Sigmoid colon (tissue), 7 donors: Measurements from ENCODE around the gene ZNF511. TPM values are rescaled to one million over a fixed set of nuclear protein-coding genes. Genes with fewer than 3 reads are reported as not detected.

Source experiments
- DNase-seq: peaks from one replicate; pipeline ENCODE4 v3.0.0-alpha.2; 2019
- H3K27ac ChIP-seq, 4 donors: fragments of 200-600 bp; sonication (generic); one replicate each; pipeline ENCODE4 v1.5.1; 2016 to 2019; ENCODE audit warnings: mild to moderate bottlenecking in 1 of 4
- H3K27me3 ChIP-seq, 3 donors: fragments of 200-600 bp; sonication (generic); one replicate each; pipeline ENCODE4 v1.5.1; 2019; ENCODE audit warnings: mild to moderate bottlenecking in 1 of 3
- H3K36me3 ChIP-seq, 4 donors: fragments of 200-600 bp; sonication (generic); one replicate each; pipeline ENCODE4 v1.5.1; 2016 to 2019
- H3K4me1 ChIP-seq, 4 donors: fragments of 200-600 bp; sonication (generic); one replicate each; pipeline ENCODE4 v1.5.1; 2017 to 2019
- H3K4me3 ChIP-seq, 4 donors: fragments of 200-600 bp; sonication (generic); one replicate each; pipeline ENCODE4 v1.5.1; 2017 to 2019; ENCODE audit warnings: mild to moderate bottlenecking in 2 of 4, moderate library complexity in 1 of 4
- H3K9me3 ChIP-seq, 4 donors: fragments of 200-600 bp in 3 of 4; sonication (generic) in 3 of 4; one replicate each; pipeline versions ENCODE4 v1.5.1 to v1.6.1; 2013 to 2019
- EP300 ChIP-seq, 4 donors: sonication (generic); formaldehyde crosslinking; IDR thresholded peaks; one replicate each; pipeline ENCODE4 v1.6.1; 2017; ENCODE audit warnings: antibody characterized with exemption in 4 of 4
- POLR2A ChIP-seq, 2 donors: fragments of 450-650 bp; IDR thresholded peaks; one replicate each; pipeline ENCODE4 v1.6.1; 2016; ENCODE audit warnings: antibody characterized with exemption in 2 of 2, mild to moderate bottlenecking in 2 of 2, moderate library complexity in 2 of 2
- POLR2AphosphoS5 ChIP-seq, 4 donors: sonication (generic); formaldehyde crosslinking; IDR thresholded peaks; one replicate each; pipeline ENCODE4 v1.6.1; 2017; ENCODE audit warnings: antibody characterized with exemption in 4 of 4
- WGBS, 2 donors: extraction: QIAGEN DNeasy Blood & Tissue Kit; methylation state at CpG; one replicate each; pipeline ENCODE4 v1.1.7; 2013; 5-methylcytosine and 5-hydroxymethylcytosine counted together
- intact Hi-C: fragments of 100-400 bp; cut with DNase I; formaldehyde crosslinking; loops from one replicate; pipeline ENCODE4 v1.15.1; 2023
- polyA plus RNA-seq, 3 donors: library from polyadenylated mRNA; stranded (reverse); fragments of 200-250 nt; gene quantifications; one replicate each; pipeline ENCODE4 v1.2.3, GENCODE V29; 2013
- total RNA-seq, 4 donors: library from RNA; depleted of rRNA; stranded (reverse); fragments of >200 nt; gene quantifications; one replicate each; pipeline ENCODE4 v1.1.0, GENCODE V29; 2016
- TF ChIP-seq, protein P1 (sequence below), 4 experiments: fragments of 450-650 bp in 3 of 4; fragments of 200-600 bp in 1 of 4; IDR thresholded peaks; one replicate each; pipeline ENCODE4 v1.5.1; 2016 to 2019; ENCODE audit warnings: antibody characterized with exemption in 4 of 4, mild to moderate bottlenecking in 3 of 4, moderate library complexity in 2 of 4
- donor health status: healthy with polysubstance abuse.
- donor health status: Bipolar disorder and iron deficiency.
- donor health status: healthy.

ZNF511 gene
- total and polyA plus RNA-seq, 7 donors = 34.7 to 55.6 (median 47.4) TPM

DNA sequence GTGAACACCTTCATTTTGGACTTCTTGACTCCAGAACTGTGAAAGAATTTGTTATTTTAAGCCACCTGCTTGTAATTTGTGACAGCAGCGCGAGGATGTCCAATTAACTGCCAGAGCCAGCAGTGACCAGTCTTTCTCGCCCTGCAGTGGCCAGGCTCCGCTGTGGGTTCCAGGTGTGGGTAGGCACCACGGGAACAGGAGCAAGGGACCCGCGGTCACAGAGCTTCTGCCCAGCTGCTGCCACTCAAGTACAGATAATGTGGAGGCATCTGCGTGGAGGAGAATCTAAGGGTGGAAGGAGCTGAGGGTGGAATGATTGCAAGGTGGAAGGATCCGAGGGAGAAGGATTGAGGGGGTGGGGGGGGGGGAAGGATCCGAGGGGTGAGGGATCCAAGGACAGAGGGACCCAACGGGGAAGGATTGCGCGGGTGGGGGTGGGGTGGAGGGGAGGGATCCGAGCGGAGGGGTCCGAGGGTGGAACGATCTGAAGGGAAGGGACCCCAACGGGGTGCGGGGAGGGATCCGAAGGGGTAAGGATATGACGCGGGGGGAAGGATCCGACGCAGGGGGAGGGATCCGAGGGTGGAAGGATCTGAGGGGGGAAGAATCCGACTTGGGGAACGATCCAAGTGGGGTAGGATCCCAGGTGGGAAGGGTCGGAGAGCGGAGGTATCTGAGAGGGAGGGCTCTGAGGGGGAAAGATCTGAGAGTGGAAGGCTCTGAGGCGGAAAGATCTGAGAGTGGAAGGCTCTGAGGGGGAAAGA, 24.4 kb downstream of the ZNF511 start:
- H3K9me3 ChIP-seq = no peaks in the 10 kb centered on the region
- DNase-seq = peak; percentile 30
- TF ChIP-seq POLR2A (IDR thresholded peaks at IDR 0.05) = no peak
- TF ChIP-seq, protein P1, sequence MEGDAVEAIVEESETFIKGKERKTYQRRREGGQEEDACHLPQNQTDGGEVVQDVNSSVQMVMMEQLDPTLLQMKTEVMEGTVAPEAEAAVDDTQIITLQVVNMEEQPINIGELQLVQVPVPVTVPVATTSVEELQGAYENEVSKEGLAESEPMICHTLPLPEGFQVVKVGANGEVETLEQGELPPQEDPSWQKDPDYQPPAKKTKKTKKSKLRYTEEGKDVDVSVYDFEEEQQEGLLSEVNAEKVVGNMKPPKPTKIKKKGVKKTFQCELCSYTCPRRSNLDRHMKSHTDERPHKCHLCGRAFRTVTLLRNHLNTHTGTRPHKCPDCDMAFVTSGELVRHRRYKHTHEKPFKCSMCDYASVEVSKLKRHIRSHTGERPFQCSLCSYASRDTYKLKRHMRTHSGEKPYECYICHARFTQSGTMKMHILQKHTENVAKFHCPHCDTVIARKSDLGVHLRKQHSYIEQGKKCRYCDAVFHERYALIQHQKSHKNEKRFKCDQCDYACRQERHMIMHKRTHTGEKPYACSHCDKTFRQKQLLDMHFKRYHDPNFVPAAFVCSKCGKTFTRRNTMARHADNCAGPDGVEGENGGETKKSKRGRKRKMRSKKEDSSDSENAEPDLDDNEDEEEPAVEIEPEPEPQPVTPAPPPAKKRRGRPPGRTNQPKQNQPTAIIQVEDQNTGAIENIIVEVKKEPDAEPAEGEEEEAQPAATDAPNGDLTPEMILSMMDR (IDR thresholded peaks at IDR 0.05) = no peak
- no peak for TF ChIP-seq EP300 (IDR thresholded peaks at IDR 0.05)
- no peak for TF ChIP-seq POLR2AphosphoS5 (IDR thresholded peaks at IDR 0.05)

DNA sequence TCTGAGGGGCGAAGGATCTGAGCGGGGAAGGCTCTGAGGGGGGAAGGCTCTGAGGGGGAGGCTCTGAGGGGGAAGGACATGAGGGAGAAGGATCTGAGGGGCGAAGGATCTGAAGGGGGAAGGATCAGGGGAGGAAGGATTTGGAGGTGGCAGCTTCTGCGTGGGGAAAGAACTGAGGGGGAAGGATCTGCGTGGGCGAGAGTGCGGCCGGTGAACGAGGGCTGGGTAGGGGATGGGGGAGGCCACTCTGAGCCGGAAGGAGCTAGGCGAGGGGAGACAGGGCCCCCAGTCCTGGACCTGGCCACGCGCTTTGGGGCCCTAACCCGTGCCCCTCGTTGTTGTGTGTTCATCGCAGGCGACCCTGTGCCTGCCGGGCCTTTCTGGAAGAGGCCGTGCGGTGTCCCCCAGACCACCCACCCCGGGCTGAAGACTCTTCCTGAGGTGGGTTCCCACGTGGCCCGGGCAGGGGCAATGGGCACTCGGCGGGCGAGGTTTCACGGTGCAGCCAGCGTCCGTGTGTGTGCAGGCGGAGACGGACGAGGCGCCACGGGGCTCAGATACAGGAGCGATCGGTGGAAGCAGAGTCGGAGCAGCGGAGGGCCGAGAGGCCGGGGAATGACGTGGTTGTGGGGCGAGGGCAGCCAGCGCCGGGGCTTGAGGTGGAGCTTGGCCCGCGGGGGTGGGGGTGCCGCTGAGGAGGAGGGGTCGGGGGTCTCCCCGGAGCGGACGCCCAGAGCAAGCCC, 26.0 kb downstream of the ZNF511 start:
- TF ChIP-seq POLR2A (IDR thresholded peaks at IDR 0.05) = no peak
- TF ChIP-seq, protein P1 (IDR thresholded peaks at IDR 0.05) = no peak
- no peak for TF ChIP-seq EP300 (IDR thresholded peaks at IDR 0.05)
- no peak for TF ChIP-seq POLR2AphosphoS5 (IDR thresholded peaks at IDR 0.05)
- no peak overlapping the region for H3K27ac ChIP-seq
- intact Hi-C loops = no loop called here
- H3K4me1 ChIP-seq = peaks cover 0 to 29% (median 28%) of the 10 kb centered on the region in 4 donors
- 18 to 19% methylated on average over 51 of the region's 51 CpGs for WGBS, 2 donors
- H3K36me3 ChIP-seq = no peaks in the 10 kb centered on the region
- H3K27me3 ChIP-seq = peaks cover 27 to 87% (median 70%) of the 10 kb centered on the region in 3 donors
- peak overlapping the region; percentile 10 to 45 (median 35) for H3K4me3 ChIP-seq
- H3K9me3 ChIP-seq = no peaks in the 10 kb centered on the region
- DNase-seq = no peak

More for the DNA sequence above, 24.4 kb downstream of the ZNF511 start:
- peaks cover 38 to 87% (median 71%) of the 10 kb centered on the region in 3 donors for H3K27me3 ChIP-seq
- no peak overlapping the region for H3K4me3 ChIP-seq
- H3K4me1 ChIP-seq = peaks cover 0 to 34% (median 32%) of the 10 kb centered on the region in 4 donors
- H3K27ac ChIP-seq = no peak overlapping the region
- intact Hi-C loops = no loop called here
- no peaks in the 10 kb centered on the region for H3K36me3 ChIP-seq
- 81 to 82% methylated on average over 30 of the region's 30 CpGs for WGBS, 2 donors

DNA sequence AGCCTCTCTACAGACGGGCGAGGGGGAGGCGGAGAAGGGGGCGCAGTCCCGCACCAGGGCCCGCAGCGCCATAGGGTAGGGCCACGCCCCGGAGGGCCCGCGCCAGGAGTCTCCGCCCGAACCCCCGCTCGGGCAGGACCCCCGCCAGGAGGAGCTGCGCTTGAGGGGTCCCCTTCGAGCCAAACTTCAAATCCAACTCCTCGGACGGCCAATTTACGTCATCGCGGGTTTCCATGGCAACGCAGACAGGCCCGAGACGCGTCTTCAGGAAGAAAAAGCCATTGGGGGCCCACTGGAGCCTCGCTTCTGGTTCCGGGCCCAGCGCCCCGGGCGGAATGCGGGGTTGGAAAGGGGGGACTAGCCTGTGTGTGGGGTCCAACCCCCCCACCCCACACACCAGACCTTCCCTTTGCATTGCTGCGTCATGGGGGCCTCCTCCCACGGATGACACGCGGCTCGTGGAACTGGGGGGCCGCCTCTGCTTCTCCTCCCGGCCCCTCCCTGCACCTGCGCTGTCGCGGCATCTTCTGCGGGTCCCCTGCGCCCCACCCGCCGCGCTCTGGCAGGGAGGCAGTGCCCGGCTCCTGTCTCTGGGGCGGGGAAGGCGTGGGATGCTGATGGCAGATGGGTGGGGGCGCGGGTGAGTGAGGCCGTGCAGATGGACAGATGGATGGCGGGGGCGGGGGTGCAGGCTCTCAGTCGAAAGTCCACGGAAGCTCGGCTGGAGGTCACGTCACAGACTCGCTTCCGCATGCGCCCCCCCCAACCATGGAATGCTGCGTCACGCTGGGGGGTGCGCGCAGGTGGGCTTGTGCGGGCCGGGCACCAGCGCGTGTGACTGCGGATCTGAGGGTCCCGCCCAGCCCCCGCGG, 26.8 kb downstream of the ZNF511 start:
- WGBS, 2 donors = 2 to 3% methylated on average over 75 of the region's 75 CpGs

DNA sequence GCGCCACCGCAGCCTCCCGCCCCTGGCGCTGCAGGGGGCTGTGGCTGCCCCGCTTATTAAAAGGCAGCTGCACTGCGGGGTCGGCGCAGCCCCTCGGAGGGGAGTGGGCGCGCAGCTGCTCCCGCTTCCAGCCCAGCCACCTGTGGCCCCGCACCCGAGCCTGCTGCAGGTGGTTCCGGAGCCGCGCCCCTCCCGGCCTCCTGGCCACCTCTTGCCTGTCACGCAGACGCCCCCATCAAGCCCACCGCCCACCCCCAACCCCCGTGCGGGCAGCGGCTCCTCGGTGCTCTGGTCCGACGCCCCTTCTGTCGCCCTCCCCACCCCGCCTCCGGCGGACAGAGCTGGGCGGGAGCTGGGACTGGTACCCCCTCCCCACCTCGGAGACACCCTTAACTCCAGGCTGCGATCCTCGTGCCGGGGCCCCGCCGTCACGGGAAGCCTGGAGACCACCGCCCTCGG, 27.4 kb downstream of the ZNF511 start:
- no peak overlapping the region for H3K27ac ChIP-seq
- H3K9me3 ChIP-seq = no peaks in the 10 kb centered on the region
- no peaks in the 10 kb centered on the region for H3K36me3 ChIP-seq
- no peak for DNase-seq
- intact Hi-C loops = no loop called here
- WGBS, 2 donors = 4 to 5% methylated on average over 41 of the region's 41 CpGs
- H3K4me3 ChIP-seq = peak overlapping the region; percentile 10 to 45 (median 35)
- no peak for TF ChIP-seq EP300 (IDR thresholded peaks at IDR 0.05)
- TF ChIP-seq POLR2AphosphoS5 (IDR thresholded peaks at IDR 0.05) = no peak
- TF ChIP-seq POLR2A (IDR thresholded peaks at IDR 0.05) = no peak
- TF ChIP-seq, protein P1 (IDR thresholded peaks at IDR 0.05) = no peak
- peaks cover 27 to 91% (median 68%) of the 10 kb centered on the region in 3 donors for H3K27me3 ChIP-seq
- peaks cover 0 to 25% (median 23%) of the 10 kb centered on the region in 4 donors for H3K4me1 ChIP-seq

More for the DNA sequence above, 26.8 kb downstream of the ZNF511 start:
- no peak overlapping the region for H3K27ac ChIP-seq
- intact Hi-C loops = no loop called here
- H3K36me3 ChIP-seq = no peaks in the 10 kb centered on the region
- peak overlapping the region; percentile 10 to 45 (median 35) for H3K4me3 ChIP-seq
- no peak for DNase-seq
- peaks cover 0 to 25% (median 23%) of the 10 kb centered on the region in 4 donors for H3K4me1 ChIP-seq
- TF ChIP-seq POLR2AphosphoS5 (IDR thresholded peaks at IDR 0.05) (no peak), EP300 (IDR thresholded peaks at IDR 0.05) (no peak), POLR2A (IDR thresholded peaks at IDR 0.05) (no peak)
- TF ChIP-seq, protein P1 (IDR thresholded peaks at IDR 0.05) = no peak
- peaks cover 27 to 90% (median 70%) of the 10 kb centered on the region in 3 donors for H3K27me3 ChIP-seq
- no peaks in the 10 kb centered on the region for H3K9me3 ChIP-seq
